ENCODE results near the gene ARHGAP10. TPM values are rescaled to one million over a fixed set of nuclear protein-coding genes. Genes with fewer than 3 reads are reported as not detected.

The ARHGAP10 gene
- total and polyA plus RNA-seq, 2 donors (not counting 1 experiment from before 2014, with no cell fraction given) = 0.10 to 0.34 TPM

DNA sequence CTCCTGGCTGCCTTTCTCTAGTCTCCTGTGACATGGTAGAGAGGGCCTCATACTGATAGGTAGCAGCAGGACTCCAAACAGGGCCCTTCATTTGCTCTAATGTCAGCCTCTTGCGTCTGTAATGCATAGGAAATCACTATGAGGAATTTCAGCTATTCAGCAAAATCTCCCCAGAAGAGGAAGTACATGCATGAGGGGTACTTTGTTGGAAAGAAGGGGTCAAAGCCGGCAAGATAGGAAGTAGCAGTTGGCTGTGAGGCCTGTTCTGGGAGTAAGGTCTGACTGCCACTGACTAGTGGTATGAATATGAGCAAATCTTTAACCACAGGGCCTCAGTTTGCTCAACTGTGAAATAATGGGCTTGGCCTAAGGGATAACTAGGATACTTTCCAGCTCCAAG lies 283.2 kb downstream of the ARHGAP10 start:
- no peaks in the 10 kb centered on the region for H3K27me3 ChIP-seq (replicated peaks in 1 of 4; ENCODE audit: control extremely low read depth in 1 of 4, control insufficient read depth in 3 of 4, insufficient read depth in 4 of 4, low read length in 3 of 4)
- Mint-ChIP-seq H3K27me3 (no peaks in the 10 kb centered on the region), H3K4me1 (no peaks in the 10 kb centered on the region), H3K9me3 (ENCODE audit: insufficient read depth) (no peaks in the 10 kb centered on the region), H3K4me3 (no peak overlapping the region), H3K27ac (no peak overlapping the region)
- ChIA-PET CTCF (no interaction called here), POLR2A (no interaction called here)
- intact Hi-C loops (cut with micrococcal nuclease) = no loop called here
- ATAC-seq (ENCODE audit: low read depth) (no peak), DNase-seq (no peak)
- peaks cover 0 to 3% (median 2%) of the 10 kb centered on the region in 3 donors for H3K9me3 ChIP-seq (ENCODE audit: control extremely low read depth in 1 of 3, control insufficient read depth in 2 of 3, insufficient read depth in 1 of 3, low read length in 2 of 3)
- H3K79me2 ChIP-seq (ENCODE audit: control insufficient read depth, insufficient read depth, low read length) = no peaks in the 10 kb centered on the region
- H3K36me3 ChIP-seq (replicated peaks in 1 of 2; ENCODE audit: control extremely low read depth in 1 of 2, control insufficient read depth in 1 of 2, extremely low read depth in 1 of 2, insufficient read depth in 2 of 2, low read length in 1 of 2) = no peaks in the 10 kb centered on the region
- H4K20me1 ChIP-seq (ENCODE audit: control insufficient read depth, insufficient read depth, low read length, poor library complexity, severe bottlenecking) = no peaks in the 10 kb centered on the region
- no peak overlapping the region for H3K9ac ChIP-seq (ENCODE audit: low read length)
- TF ChIP-seq EZH2 (IDR thresholded peaks at IDR 0.05; ENCODE audit: borderline replicate concordance, insufficient read depth, low read depth, low read length, poor library complexity, severe bottlenecking) = no peak
- TF ChIP-seq, protein P1, sequence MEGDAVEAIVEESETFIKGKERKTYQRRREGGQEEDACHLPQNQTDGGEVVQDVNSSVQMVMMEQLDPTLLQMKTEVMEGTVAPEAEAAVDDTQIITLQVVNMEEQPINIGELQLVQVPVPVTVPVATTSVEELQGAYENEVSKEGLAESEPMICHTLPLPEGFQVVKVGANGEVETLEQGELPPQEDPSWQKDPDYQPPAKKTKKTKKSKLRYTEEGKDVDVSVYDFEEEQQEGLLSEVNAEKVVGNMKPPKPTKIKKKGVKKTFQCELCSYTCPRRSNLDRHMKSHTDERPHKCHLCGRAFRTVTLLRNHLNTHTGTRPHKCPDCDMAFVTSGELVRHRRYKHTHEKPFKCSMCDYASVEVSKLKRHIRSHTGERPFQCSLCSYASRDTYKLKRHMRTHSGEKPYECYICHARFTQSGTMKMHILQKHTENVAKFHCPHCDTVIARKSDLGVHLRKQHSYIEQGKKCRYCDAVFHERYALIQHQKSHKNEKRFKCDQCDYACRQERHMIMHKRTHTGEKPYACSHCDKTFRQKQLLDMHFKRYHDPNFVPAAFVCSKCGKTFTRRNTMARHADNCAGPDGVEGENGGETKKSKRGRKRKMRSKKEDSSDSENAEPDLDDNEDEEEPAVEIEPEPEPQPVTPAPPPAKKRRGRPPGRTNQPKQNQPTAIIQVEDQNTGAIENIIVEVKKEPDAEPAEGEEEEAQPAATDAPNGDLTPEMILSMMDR (IDR thresholded peaks at IDR 0.05) = no peak
- H3K4me1 ChIP-seq (ENCODE audit: control insufficient read depth in 2 of 2, insufficient read depth in 2 of 2, low read length in 2 of 2) = no peaks in the 10 kb centered on the region
- WGBS (ENCODE audit: insufficient coverage) = 7% methylated on average over 1 of the region's 2 CpGs
- no peak overlapping the region for H3K4me2 ChIP-seq (replicated peaks; ENCODE audit: low read depth, low read length, poor library complexity, severe bottlenecking)
- H3K27ac ChIP-seq (ENCODE audit: low read length in 2 of 2) = no peak overlapping the region
- H2AFZ ChIP-seq (ENCODE audit: insufficient read depth, low read depth, low read length, poor library complexity, severe bottlenecking) = no peak overlapping the region
- H3K4me3 ChIP-seq (ENCODE audit: control extremely low read depth in 1 of 5, extremely low read depth in 1 of 5, insufficient read depth in 1 of 5, low read depth in 2 of 5, low read length in 4 of 5) = no peak overlapping the region

GRCh38 chr4:148015468-148015867 lies 283.6 kb downstream of the ARHGAP10 start:
- ChIA-PET CTCF (no interaction called here), POLR2A (no interaction called here)
- no peak overlapping the region for H3K27ac Mint-ChIP-seq
- no peak overlapping the region for H3K27ac ChIP-seq (ENCODE audit: low read length in 2 of 2)
- intact Hi-C loops (cut with micrococcal nuclease) = no loop called here
- peaks cover 0 to 3% (median 2%) of the 10 kb centered on the region in 3 donors for H3K9me3 ChIP-seq (ENCODE audit: control extremely low read depth in 1 of 3, control insufficient read depth in 2 of 3, insufficient read depth in 1 of 3, low read length in 2 of 3)
- no peaks in the 10 kb centered on the region for H3K9me3 Mint-ChIP-seq (ENCODE audit: insufficient read depth)
- H3K27me3 Mint-ChIP-seq = no peaks in the 10 kb centered on the region
- no peak overlapping the region for H3K4me3 ChIP-seq (ENCODE audit: control extremely low read depth in 1 of 5, extremely low read depth in 1 of 5, insufficient read depth in 1 of 5, low read depth in 2 of 5, low read length in 4 of 5)
- H2AFZ ChIP-seq (ENCODE audit: insufficient read depth, low read depth, low read length, poor library complexity, severe bottlenecking) = no peak overlapping the region
- H3K4me3 Mint-ChIP-seq = no peak overlapping the region
- no peaks in the 10 kb centered on the region for H3K4me1 ChIP-seq (ENCODE audit: control insufficient read depth in 2 of 2, insufficient read depth in 2 of 2, low read length in 2 of 2)
- no peak overlapping the region for H3K4me2 ChIP-seq (replicated peaks; ENCODE audit: low read depth, low read length, poor library complexity, severe bottlenecking)
- WGBS (ENCODE audit: insufficient coverage) = 95% methylated on average over 4 of the region's 8 CpGs
- ATAC-seq (ENCODE audit: low read depth) (no peak), DNase-seq (no peak)
- no peaks in the 10 kb centered on the region for H3K79me2 ChIP-seq (ENCODE audit: control insufficient read depth, insufficient read depth, low read length)
- no peaks in the 10 kb centered on the region for H3K27me3 ChIP-seq (replicated peaks in 1 of 4; ENCODE audit: control extremely low read depth in 1 of 4, control insufficient read depth in 3 of 4, insufficient read depth in 4 of 4, low read length in 3 of 4)
- no peak overlapping the region for H3K9ac ChIP-seq (ENCODE audit: low read length)
- H3K4me1 Mint-ChIP-seq = no peaks in the 10 kb centered on the region
- TF ChIP-seq, protein P1 (IDR thresholded peaks at IDR 0.05) = no peak
- no peak for TF ChIP-seq EZH2 (IDR thresholded peaks at IDR 0.05; ENCODE audit: borderline replicate concordance, insufficient read depth, low read depth, low read length, poor library complexity, severe bottlenecking)
- H4K20me1 ChIP-seq (ENCODE audit: control insufficient read depth, insufficient read depth, low read length, poor library complexity, severe bottlenecking) = no peaks in the 10 kb centered on the region
- no peaks in the 10 kb centered on the region for H3K36me3 ChIP-seq (replicated peaks in 1 of 2; ENCODE audit: control extremely low read depth in 1 of 2, control insufficient read depth in 1 of 2, extremely low read depth in 1 of 2, insufficient read depth in 2 of 2, low read length in 1 of 2)

All from B cell (primary cell).